ENCODE results near the gene RASSF3.
"Not testable (repeated sequence)": the region's sequence is repeated elsewhere in the genome, so short reads cannot be mapped to it uniquely, and the experiment has no call there.

Gene RASSF3

DNA sequence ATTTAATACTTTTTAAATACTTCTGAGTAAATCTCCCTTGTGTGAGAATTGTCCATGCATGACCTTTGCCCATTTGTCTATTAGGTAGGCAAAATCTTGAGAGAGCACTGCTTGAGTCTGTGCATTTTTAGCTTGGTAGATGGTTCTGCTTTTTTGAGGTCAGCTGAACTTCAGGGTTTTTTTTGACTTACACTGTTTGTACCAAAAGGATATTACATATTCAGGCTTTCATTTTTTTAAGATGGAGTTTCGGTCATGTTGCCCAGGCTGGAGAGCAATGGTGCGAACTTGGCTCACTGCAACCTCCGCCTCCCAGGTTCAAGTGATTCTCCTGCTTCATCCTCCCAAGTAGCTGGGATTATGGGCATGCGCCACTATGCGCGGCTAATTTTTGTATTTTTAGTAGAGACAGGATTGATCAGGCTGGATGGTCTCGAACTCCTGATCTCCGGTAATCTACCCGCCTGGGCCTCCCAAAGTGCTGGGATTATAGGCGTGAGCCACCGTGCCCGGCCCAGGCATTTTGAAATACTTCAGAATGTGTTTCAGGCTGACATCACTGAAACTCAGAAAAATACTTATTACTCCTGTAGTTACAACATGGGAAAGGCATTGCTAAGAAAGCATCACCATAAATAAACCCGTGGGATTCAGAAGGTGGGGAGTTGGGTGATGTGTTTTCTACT is 11.1 kb downstream of the RASSF3 start:
- TF ChIP-seq, protein P1, sequence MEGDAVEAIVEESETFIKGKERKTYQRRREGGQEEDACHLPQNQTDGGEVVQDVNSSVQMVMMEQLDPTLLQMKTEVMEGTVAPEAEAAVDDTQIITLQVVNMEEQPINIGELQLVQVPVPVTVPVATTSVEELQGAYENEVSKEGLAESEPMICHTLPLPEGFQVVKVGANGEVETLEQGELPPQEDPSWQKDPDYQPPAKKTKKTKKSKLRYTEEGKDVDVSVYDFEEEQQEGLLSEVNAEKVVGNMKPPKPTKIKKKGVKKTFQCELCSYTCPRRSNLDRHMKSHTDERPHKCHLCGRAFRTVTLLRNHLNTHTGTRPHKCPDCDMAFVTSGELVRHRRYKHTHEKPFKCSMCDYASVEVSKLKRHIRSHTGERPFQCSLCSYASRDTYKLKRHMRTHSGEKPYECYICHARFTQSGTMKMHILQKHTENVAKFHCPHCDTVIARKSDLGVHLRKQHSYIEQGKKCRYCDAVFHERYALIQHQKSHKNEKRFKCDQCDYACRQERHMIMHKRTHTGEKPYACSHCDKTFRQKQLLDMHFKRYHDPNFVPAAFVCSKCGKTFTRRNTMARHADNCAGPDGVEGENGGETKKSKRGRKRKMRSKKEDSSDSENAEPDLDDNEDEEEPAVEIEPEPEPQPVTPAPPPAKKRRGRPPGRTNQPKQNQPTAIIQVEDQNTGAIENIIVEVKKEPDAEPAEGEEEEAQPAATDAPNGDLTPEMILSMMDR (IDR thresholded peaks at IDR 0.05; ENCODE audit: low read depth, low read length, missing control alignments) = no peak

DNA sequence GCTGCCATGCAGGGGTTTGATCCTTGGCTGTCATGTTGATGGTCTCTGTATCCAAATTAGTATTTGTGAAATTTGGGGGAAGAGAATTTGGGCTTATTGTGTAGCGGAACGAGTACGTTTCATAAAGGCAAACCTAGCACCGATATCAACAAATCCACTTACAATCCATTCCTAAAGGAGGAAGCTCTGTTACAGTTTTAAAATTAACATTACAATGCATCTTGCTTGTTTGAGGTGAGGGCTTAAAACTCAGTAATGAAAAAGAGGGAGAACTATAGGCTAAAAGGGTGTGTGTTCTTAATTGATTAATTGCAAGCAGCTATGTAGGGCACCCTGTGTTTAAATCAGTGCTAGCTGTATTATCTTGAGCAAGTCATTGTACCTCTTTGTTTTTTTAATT is 13.7 kb downstream of the RASSF3 start:
- no peak for DNase-seq (ENCODE audit: extremely low read depth, low read depth)
- TF ChIP-seq, protein P1 (IDR thresholded peaks at IDR 0.05; ENCODE audit: low read depth, low read length, missing control alignments) = no peak
- H3K4me3 ChIP-seq (replicated peaks; ENCODE audit: low read depth, low read length) = no peak overlapping the region

More for the DNA sequence above, 11.1 kb downstream of the RASSF3 start:
- no peak for DNase-seq (ENCODE audit: extremely low read depth, low read depth)
- H3K4me3 ChIP-seq (replicated peaks; ENCODE audit: low read depth, low read length) = no peak overlapping the region

DNA sequence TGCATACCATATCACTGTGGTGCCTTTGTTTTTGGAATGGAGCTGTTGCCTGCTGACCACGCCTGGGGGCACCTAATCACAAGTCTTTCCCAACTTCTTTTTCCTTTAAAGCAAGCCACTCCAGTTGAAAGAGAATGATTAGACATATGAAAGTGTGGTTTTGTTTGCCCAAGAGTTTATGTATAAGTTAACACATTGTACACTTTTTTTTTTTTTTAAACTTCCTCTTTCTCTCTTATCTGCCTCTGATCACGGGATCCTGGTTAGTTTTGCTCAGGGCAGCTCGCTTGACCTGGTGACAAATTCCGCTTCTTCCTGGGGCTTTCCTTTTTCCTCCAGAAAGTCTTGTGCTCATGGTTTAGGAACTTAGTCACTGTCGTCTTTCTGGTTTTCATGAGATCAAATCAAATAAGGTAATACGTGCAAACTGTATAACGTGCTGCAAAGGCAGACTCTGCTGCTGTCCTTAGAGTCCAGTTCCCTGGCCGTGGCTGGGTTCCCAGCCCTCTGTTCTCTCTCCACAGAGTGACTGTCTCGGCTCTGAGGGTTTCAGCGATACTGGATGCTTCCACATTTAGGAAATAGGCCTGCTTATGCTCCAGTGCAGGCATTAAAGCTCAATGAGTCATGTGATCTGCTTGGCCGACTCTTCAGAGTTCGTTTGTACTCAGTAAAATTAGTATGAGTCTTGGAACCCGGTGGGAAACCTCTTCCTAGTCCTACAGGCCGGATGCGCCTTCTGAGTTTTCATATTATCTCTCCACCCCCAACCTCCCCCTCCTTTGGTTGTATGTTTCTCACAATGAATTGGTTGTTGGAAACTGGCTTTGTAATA is 15.2 kb downstream of the RASSF3 start:
- TF ChIP-seq, protein P1 (IDR thresholded peaks at IDR 0.05; ENCODE audit: low read depth, low read length, missing control alignments) = no peak
- peak; percentile 67 for DNase-seq (ENCODE audit: extremely low read depth, low read depth)
- peak overlapping the region; percentile 34 for H3K4me3 ChIP-seq (replicated peaks; ENCODE audit: low read depth, low read length)

DNA sequence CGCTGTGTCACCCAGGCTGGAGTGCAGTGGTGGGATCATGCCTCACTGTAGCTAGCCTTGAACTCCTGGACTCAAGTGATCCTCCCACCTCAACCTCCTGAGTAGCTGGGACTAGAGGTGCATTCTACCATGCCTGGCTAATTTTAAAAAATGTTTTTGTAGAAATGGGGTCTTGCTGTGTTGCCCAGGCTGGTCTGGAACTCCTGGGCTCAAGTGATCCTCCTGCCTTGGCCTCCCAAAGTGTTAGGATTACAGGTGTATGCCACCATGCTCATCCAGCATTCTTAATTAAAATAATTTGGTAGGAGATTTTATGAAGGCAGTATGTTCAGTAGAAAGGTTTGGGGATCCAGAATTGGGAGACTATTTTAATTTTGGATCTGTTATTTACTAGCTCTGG is 16.3 kb downstream of the RASSF3 start:
- DNase-seq (ENCODE audit: extremely low read depth, low read depth); H3K4me3 ChIP-seq (replicated peaks; ENCODE audit: low read depth, low read length): not testable (repeated sequence)

DNA sequence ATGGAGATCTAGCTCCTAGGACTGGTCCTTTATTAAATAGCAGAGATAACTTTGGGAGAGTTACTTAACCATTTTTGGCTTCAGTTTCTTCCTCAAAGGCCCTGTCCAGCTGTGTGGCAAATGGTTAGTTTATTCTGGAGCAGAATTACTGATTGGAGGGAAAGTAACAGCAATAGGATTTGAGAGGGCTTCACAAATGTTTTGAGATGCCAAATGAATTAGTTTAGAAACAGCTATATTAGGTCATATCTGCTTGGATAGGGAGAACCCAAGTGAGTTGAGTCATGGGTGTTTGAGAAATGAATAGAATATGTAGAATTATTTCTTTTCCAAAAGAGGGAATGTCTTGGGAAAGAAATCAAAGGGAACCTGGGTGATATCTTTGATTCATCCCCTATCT is 17.5 kb downstream of the RASSF3 start:
- DNase-seq (ENCODE audit: extremely low read depth, low read depth) = no peak
- H3K4me3 ChIP-seq (replicated peaks; ENCODE audit: low read depth, low read length) = no peak overlapping the region
- TF ChIP-seq, protein P1 (IDR thresholded peaks at IDR 0.05; ENCODE audit: low read depth, low read length, missing control alignments) = no peak

DNA sequence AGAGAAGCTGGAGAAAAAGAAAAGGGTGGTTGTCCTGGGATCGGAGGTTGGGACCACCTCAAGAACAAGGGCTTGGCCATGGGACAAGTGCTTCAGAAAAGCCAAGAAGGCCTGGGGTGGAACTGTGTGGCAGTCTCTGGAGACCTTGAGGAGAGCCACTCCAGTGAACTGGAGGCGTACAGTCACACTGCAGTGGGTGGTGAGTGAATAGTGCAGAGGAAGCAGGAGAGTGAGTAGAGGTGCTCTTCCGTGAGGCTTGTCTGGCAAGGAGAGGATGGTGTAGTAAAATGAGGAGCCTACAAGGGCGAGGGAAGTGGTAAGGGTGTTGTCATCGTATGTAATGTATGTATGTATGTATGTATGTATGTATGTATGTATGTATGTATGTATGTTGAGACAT is 20.9 kb downstream of the RASSF3 start:
- DNase-seq (ENCODE audit: extremely low read depth, low read depth) = no peak
- TF ChIP-seq, protein P1 (IDR thresholded peaks at IDR 0.05; ENCODE audit: low read depth, low read length, missing control alignments) = no peak
- H3K4me3 ChIP-seq (replicated peaks; ENCODE audit: low read depth, low read length) = no peak overlapping the region
